Measurements from ENCODE around the gene PIK3R6.

- TF ChIP-seq POLR2A (IDR thresholded peaks at IDR 0.05) = no peak
- no peak for TF ChIP-seq CTCF (IDR thresholded peaks at IDR 0.05)
Observed at GRCh38 chr17:8754890-8755289, 112.6 kb downstream of the PIK3R6 start.
